HG03457 (cell line): ENCODE measurements around the gene ARHGAP27.

Experiments
- ATAC-seq: cut with Tn5 transposase; IDR thresholded peaks from one replicate; pipeline ENCODE4 v1.9.1; 2021; ENCODE audit warnings: moderate number of reproducible peaks; ENCODE audit not compliant: unreplicated experiment

ARHGAP27 gene

DNA sequence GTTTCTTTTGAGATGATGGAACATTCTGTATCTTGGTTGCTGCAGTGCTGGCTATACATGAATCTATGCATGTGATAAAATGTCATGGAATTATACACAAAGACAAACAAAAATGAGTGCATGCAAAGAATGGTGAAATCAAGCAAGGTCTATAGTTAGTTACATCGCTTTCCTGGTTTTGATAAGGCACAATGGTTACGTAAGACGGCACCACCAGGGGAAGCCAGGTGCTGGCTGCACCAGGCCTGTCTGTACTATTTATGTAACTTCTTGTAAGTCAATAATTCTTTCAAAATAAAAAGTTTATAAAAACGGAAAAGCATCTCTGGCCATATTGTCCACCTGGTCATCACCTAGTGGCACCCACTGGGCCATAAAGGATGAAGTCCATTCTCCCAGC lies 46.5 kb downstream of the ARHGAP27 start:
- ATAC-seq: no peak

DNA sequence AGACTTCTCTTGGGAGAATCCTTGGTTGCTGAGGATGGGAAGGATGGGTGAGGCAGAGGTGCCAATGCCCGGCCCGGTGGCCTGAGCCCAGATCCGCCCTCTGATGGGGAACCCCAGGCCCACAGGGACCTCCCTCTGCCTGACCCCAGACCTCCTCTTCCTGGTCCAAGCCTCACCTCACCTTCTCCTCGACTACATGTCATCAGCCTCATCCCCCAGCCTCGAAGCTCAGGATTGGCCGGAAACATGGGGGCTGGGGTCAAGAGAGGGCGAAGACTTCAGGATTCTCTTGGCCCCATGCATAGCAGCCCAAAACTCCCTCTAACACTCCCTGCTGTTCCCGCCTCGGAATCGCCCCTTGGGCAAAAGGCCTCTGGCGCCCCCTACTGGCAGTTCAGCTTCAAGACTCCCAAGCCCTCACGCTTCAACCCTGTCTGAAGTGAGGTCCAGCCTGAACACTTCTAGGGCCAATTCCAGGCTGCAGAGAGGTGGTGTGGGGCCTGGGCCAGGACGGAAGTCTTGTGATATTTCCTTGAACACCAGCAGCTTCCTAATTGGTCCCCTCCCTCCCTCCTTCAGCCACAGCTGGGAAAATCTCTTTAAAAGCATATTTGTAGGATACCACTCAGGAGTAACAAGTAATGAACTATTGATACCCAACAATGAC lies 47.2 kb downstream of the ARHGAP27 start:
- ATAC-seq: no peak

DNA sequence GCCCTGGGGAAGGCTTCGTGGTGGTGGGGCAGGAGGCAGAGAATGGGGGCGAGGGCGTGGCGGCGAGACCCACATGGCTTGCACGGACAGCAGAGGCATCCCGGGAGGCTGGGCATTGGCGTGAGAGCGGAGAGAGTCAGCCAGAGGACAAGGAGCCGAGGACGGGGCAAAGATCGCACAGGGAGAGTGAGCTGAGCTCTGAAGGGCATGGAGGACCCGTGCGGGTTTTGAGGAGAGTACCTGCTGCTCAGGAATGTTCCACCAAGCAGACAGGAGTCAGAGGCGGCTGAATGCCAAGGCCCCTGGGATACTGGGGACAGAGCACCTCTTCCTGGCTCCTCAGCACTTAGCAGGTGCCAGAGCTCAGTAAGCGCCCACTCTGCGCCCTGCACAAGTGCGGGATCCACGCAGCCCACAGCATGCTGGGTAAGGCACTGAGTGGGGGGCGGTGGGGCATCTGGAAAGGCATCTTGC lies 47.8 kb downstream of the ARHGAP27 start:
- ATAC-seq: no peak

- ATAC-seq: no peak
Observed at GRCh38 chr17:45384047-45384788, 48.5 kb downstream of the ARHGAP27 start.

GRCh38 chr17:45383003-45383402 lies 49.7 kb downstream of the ARHGAP27 start:
- no peak for ATAC-seq

DNA sequence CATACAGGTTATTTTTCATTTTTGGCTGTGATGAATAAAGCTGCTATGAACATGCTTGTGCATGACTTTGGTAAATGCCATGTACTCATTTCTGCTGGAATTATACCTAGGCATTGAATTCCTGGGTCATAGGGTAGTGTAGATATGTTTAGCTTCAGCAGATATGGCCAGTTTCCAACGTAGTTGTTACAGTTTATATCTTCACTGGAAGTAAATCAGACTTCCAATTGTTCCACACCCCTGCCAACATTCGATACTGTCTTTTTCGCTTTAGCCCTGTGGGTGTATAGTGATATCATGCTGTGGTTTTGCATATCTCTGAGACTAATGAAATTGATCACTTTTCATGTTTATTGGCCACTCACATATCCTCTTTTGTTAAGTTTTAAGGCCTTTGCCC lies 50.4 kb downstream of the ARHGAP27 start:
- no peak for ATAC-seq

- ATAC-seq: no peak
Observed at GRCh38 chr17:45380991-45381390, 51.7 kb downstream of the ARHGAP27 start.

DNA sequence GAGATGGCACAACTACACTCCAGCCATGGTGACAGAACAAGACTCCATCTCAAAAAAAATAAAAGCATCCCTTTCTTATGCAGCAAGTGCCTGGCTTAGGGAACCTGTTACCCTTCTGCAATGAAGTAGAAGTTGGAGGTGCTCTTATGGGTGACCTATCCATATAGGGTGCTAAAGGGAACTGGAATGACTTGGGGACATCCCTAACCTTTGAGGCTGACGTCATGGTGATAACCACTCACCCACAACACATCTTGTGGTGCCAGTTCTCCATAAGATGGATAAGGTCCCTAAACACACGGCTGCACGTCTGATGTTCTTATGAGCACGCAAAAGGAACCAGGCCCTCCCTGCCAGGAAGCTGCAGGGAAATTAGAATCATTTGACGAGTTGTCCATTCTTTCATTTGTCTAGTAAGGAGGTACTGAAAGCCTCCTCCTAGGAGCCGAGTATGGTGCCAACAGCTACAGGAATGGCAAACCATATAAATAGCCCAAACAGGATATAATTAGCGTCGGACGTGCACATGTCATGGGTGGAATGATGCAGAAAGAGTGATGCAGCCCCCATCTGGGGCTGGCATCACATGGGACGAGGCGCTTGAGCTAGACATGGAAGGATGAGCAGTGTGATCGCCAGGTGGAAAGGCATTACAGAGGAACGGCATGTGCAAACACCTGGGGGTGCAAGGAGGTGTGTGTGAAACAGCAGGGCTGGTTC lies 52.5 kb downstream of the ARHGAP27 start:
- ATAC-seq: no peak

DNA sequence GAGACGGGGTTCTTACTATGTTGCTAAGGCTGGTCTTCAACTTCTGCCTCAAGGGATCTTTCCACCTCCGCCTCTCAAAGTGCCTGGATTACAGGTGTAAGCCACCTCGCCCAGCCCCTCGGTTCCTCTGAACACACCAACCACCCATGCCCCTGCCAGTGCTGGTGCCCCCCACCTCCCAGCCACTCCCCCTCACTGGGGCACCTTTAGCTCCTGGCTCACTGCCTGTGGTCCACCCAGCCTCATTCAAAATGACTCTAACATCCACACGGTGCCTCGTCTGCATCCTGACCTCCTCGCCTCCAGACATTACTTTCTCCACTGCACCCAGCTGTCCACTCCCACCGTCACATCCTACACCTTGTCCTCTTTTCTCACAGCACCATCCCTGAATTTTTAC lies 55.3 kb downstream of the ARHGAP27 start:
- no peak for ATAC-seq

DNA sequence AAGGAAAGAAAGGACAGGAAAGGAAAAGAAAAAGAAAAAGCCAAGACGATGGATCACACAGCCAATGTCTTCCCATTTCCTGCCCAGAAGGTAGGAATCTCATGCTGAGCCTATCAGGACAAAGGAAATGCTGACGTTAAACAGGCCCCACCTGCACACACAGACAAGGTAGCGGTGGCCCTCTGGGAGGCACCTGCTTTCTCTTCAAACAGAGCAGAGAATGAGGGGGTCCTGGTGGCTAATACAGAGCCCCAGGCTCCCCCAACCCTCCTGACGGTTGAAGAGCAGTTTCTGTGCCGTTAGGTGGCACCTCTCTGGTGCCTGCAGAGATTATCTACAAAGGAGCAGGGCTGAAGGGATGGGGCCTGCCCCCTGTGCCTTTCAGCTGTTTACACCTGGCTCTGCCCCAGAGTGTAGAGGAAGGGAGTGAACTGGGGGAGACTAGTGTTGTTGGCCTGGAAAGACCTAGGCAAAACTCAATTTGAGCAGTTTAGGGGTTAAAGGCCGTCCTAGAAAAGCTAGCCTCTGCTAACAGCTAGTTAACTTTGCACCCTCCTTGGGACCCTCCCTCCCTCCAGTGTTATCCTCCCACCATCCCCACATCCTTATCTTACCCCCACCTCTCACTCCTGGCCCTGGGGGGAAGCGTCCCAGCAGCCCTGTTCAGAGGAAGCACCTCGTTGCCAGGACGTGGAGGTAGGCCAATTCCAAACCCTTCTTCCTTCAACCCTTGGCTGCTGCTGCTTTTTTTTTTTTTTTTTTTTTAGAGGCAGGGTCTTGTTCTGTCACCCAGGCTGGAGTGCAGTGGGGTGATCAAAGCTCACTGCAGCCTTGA lies 56.3 kb downstream of the ARHGAP27 start:
- no peak for ATAC-seq

DNA sequence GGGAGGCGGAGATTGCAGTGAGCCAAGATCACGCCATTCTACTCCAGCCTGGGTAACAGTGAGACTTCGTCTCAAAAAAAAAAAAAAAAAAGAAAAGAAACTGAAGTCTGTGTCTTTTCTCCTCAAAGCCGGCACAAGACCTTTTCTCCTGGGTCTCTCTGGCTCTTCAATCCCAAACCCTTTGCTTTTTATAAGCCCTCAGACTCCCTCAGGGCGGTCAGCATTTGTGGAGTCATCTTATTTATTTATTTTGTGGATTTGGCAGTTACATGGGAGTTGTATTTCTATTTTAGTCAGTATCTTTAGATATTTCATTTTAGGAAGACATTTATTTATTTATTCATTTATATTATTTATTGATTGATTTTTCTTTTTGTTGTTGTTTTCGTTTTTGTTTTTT lies 58.2 kb downstream of the ARHGAP27 start:
- no peak for ATAC-seq

DNA sequence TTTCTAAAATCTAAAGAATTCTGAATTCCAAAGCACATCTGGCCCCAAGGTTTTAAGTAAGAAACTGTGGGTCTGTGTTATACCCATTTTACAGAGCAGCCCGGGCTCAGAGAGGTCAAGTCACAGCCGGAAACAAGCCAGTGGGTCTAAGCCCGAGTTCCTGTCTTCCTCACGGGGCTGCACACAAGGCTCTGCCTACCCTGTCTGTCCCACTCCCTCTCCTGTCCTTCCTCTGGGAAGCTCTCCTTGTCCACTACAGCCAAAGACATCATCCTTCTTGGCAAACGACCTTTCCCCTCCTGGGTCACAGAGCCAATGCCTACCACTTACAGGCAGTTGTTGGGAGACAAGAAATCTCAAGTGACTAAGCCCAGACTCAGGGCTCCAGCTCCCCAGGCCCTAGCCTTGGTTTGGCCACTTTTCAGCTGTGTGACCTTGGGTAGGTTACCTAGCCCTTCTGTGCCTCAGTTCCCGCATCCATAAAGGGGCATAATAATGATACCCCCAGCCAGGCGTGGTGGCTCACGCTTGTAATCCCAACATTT lies 60.3 kb downstream of the ARHGAP27 start:
- no peak for ATAC-seq

- ATAC-seq: no peak
Observed at GRCh38 chr17:45371414-45372324, 61.0 kb downstream of the ARHGAP27 start.

DNA sequence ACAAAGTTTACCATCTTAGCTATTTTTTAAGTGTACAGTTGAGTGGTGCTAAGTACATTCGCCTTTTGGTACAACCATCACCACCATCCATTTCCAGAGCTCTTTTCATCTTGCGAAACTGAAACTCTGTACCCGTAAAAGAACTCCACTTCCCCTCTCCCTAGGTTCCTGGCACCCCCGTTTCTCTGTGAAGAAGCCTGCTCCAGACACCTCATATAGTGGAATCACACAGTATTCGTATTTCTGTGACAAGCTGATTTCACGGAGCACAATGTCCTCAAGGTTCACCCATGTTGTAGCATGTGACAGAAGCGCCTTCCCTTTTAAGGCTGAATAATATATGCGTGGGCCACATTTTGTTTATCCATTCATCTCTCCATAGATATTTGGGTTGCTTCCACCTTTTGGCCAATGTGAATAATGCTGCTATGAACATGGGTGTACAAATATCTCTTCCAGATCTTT lies 61.7 kb downstream of the ARHGAP27 start:
- no peak for ATAC-seq

- no peak for ATAC-seq
Observed at GRCh38 chr17:45369421-45369820, 63.2 kb downstream of the ARHGAP27 start.

GRCh38 chr17:45368651-45369050 lies 64.0 kb downstream of the ARHGAP27 start:
- no peak for ATAC-seq

DNA sequence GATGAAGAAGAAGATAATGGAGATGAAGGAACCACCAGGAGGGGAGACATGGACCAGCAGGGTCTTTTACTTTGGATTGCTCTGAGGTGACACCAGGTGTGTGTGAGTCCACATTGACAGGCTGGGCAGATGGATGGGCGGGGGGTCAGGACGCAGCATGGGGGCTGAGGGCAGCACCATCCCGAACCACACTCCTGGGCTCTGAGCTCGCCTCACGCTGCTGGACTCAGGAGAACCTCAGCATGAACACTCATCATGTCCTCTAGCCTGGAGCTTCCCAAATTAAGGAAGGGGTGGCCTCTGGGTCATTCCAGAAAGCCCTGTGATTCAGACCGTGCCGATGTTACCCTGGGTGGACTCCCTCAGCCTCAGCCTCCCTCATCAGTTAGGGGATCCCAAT lies 65.5 kb downstream of the ARHGAP27 start:
- ATAC-seq: no peak

DNA sequence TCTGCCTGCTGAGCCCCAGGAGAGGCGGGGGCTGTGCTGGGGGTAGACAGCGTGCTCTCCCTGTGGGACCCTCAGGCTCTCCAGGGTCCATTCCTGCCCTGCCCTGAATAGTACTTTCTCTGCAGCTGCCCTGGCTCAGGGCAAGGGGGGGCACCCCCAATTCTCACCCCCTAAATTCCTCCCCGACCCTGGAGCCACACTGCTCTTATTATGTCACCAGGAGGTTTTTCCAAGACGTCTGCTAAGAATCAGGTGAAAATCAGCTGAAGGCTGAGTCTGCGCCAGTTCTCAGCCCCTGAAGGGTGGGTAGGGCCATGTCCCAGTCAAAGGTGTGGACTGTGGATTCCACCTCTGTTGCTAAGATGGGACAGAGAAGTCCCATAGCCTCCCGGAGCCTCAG lies 66.0 kb downstream of the ARHGAP27 start:
- no peak for ATAC-seq

DNA sequence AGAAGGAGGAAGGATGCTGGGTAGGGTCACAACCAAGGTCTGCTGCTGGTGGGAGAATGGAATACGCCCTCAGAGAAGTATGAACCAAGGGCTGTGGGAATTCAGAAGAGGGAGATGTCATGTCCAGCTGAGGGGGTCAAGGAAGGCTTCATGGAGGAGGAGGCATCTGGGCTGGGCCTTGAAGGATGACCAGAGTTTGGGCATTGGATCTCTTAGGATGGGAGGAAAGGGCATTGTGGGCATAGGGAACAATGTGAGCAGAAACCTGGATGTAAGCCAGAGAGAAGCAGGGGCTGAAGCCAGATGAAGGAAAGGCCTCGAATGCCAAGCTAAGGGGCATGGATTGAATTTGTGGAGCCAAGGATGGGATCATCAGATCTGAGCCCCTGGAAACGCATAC lies 66.6 kb downstream of the ARHGAP27 start:
- ATAC-seq: no peak
